ENCODE measurements around the gene RXRA.
A peak's percentile ranks its signal among the peaks of the same experiment; 100 is the strongest.

RXRA gene

GRCh38 chr9:134420974-134421432 lies 94.7 kb downstream of the RXRA start:
- DNase-seq, result no peak

- no peak for DNase-seq
Measured at GRCh38 chr9:134421888-134422287, 95.6 kb downstream of the RXRA start.

- no peak for DNase-seq
Measured at GRCh38 chr9:134422301-134423090, 96.2 kb downstream of the RXRA start.

- DNase-seq, result no peak
Measured at GRCh38 chr9:134423166-134423565, 96.9 kb downstream of the RXRA start.

- no peak for DNase-seq
Measured at GRCh38 chr9:134423749-134424148, 97.5 kb downstream of the RXRA start.

- no peak for DNase-seq
Measured at GRCh38 chr9:134424818-134425217, 98.6 kb downstream of the RXRA start.

- no peak for DNase-seq
Measured at GRCh38 chr9:134425401-134425800, 99.1 kb downstream of the RXRA start.

- no peak for DNase-seq
Measured at GRCh38 chr9:134425812-134426211, 99.6 kb downstream of the RXRA start.

GRCh38 chr9:134426436-134426835 lies 100.2 kb downstream of the RXRA start:
- no peak for DNase-seq

GRCh38 chr9:134427153-134427782 lies 101.0 kb downstream of the RXRA start:
- DNase-seq, result no peak

GRCh38 chr9:134428559-134428958 lies 102.3 kb downstream of the RXRA start:
- DNase-seq, result no peak

- DNase-seq, result no peak
Measured at GRCh38 chr9:134429007-134429406, 102.8 kb downstream of the RXRA start.

- no peak for DNase-seq
Measured at GRCh38 chr9:134429481-134429880, 103.2 kb downstream of the RXRA start.

GRCh38 chr9:134431095-134431494 lies 104.8 kb downstream of the RXRA start:
- no peak for DNase-seq

- no peak for DNase-seq
Measured at GRCh38 chr9:134431626-134432025, 105.4 kb downstream of the RXRA start.

GRCh38 chr9:134432471-134432870 lies 106.2 kb downstream of the RXRA start:
- DNase-seq, result no peak

GRCh38 chr9:134433101-134433500 lies 106.8 kb downstream of the RXRA start:
- no peak for DNase-seq

GRCh38 chr9:134433909-134434882 lies 107.9 kb downstream of the RXRA start:
- no peak for DNase-seq

- peak; percentile 96 for DNase-seq
Measured at GRCh38 chr9:134434894-134435506, 108.7 kb downstream of the RXRA start.

GRCh38 chr9:134435550-134436378 lies 109.5 kb downstream of the RXRA start:
- DNase-seq, result no peak

- DNase-seq, result no peak
Measured at GRCh38 chr9:134436379-134436762, 110.1 kb downstream of the RXRA start.

GRCh38 chr9:134436911-134437310 lies 110.7 kb downstream of the RXRA start:
- no peak for DNase-seq
